HCT116 (cell line): ENCODE results near the gene KIAA0232. TPM values are rescaled to one million over a fixed set of nuclear protein-coding genes. Genes with fewer than 3 reads are reported as not detected.
A peak's percentile ranks its signal among the peaks of the same experiment; 100 is the strongest.

Source experiments
- ATAC-seq: fragments of 200-7000 bp; cut with Tn5 transposase; 2 replicates; pipeline ENCODE4 v1.9.1; 2020; ENCODE audit warnings: mild to moderate bottlenecking, moderate library complexity
- BruUV-seq: library from RNA; stranded (reverse); fragments of 400-500 nt; replicated peaks from 2 replicates; lab custom pipeline; 2021; lab: Mats Ljungman, UMichigan
- CTCF ChIA-PET: fragments of 300-600 bp; sonication (Branson Sonifier 250); formaldehyde crosslinking; loops from one replicate; lab custom pipeline; 2021; ENCODE audit warnings: antibody characterized with exemption; lab: Charles Lee
- POLR2A ChIA-PET: fragments of 300-600, 350-600 bp; sonication (Branson Sonifier 250); formaldehyde crosslinking; loops from one replicate; lab custom pipeline; 2021; ENCODE audit warnings: antibody characterized with exemption; lab: Charles Lee
- RAD21 ChIA-PET, 2 experiments: fragments of 300-600 bp; sonication (Branson Sonifier 250); formaldehyde crosslinking; loops; one replicate each; lab custom pipeline; 2023; ENCODE audit warnings: low total read pairs in 2 of 2; ENCODE audit not compliant: uncharacterized antibody in 2 of 2, unreplicated experiment in 2 of 2, low non-redundant PET in 1 of 2; lab: Charles Lee
- DNase-seq: peaks from one replicate; pipeline ENCODE4 v3.0.0-alpha.2; 2010; ENCODE audit warnings: low read depth, low spot score
- H2AFZ ChIP-seq: fragments of 200-600 bp; shearing (Covaris generic), sonication (generic); 2 replicates; pipeline ENCODE4 v1.6.1; 2017; ENCODE audit warnings: low read depth, mixed run types, mixed read lengths, antibody characterized with exemption, low read length; ENCODE audit not compliant: poor library complexity, severe bottlenecking
- H3K27ac ChIP-seq: 2 replicates; pipeline ENCODE4 v1.5.1; 2012; ENCODE audit warnings: low read depth, low read length
- H3K27me3 ChIP-seq: fragments of 200-600 bp; sonication (generic); 2 replicates; pipeline ENCODE4 v1.6.1; 2016; ENCODE audit warnings: mixed run types, low read length, mixed read lengths; ENCODE audit not compliant: insufficient read depth
- H3K36me3 ChIP-seq, 2 experiments: fragments of 200-500 bp in 1 of 2; fragments of 200-600 bp in 1 of 2; sonication (Bioruptor generic) in 1 of 2; sonication (generic) in 1 of 2; 2 replicates each; pipeline versions ENCODE4 v1.5.1 to v1.6.1; 2014 to 2016; ENCODE audit warnings: low read length in 2 of 2, inconsistent platforms in 1 of 2, mixed read lengths in 1 of 2, mixed run types in 1 of 2; ENCODE audit not compliant: insufficient read depth in 2 of 2, control insufficient read depth in 1 of 2
- H3K4me1 ChIP-seq, 2 experiments: fragments of 200-600 bp in 1 of 2; sonication (generic) in 1 of 2; 2 replicates each; pipeline versions ENCODE4 v1.5.1 to v1.6.1; 2012 to 2017; ENCODE audit warnings: low read length in 2 of 2, inconsistent platforms in 1 of 2, mild to moderate bottlenecking in 1 of 2, mixed read lengths in 1 of 2, mixed run types in 1 of 2, moderate library complexity in 1 of 2; ENCODE audit not compliant: insufficient read depth in 2 of 2, control insufficient read depth in 1 of 2
- H3K4me2 ChIP-seq: fragments of 200-600 bp; sonication (generic); 2 replicates; pipeline ENCODE4 v1.6.1; 2017; ENCODE audit warnings: mixed run types, low read length, mixed read lengths
- H3K4me3 ChIP-seq, 2 experiments: fragments of 200-600 bp in 1 of 2; sonication (generic) in 1 of 2; replicated peaks in 1 of 2; 2 replicates each; pipeline ENCODE4 v1.5.1; 2011 to 2016; ENCODE audit warnings: low read length in 2 of 2, control low read depth in 1 of 2, low read depth in 1 of 2, mild to moderate bottlenecking in 1 of 2, mixed read lengths in 1 of 2, mixed run types in 1 of 2
- H3K79me2 ChIP-seq: fragments of 200-600 bp; sonication (generic); 2 replicates; pipeline ENCODE4 v1.6.1; 2017; ENCODE audit warnings: mild to moderate bottlenecking, mixed run types, low read length, moderate library complexity, mixed read lengths; ENCODE audit not compliant: insufficient read depth
- H3K9ac ChIP-seq: fragments of 200-600 bp; sonication (generic); 2 replicates; pipeline ENCODE4 v1.6.1; 2016; ENCODE audit warnings: low read length, mixed read lengths
- H3K9me2 ChIP-seq: fragments of 200-600 bp; sonication (generic), shearing (Covaris generic); 2 replicates; pipeline ENCODE4 v1.6.1; 2017; ENCODE audit warnings: mixed run types, mild to moderate bottlenecking, moderate library complexity; ENCODE audit not compliant: insufficient read depth
- H3K9me3 ChIP-seq, 2 experiments: fragments of 200-500 bp in 1 of 2; fragments of 200-600 bp in 1 of 2; sonication (Bioruptor generic) in 1 of 2; sonication (generic) in 1 of 2; 2 replicates each; pipeline ENCODE4 v1.6.1; 2014 to 2017; ENCODE audit warnings: low read length in 2 of 2, mixed read lengths in 2 of 2, inconsistent platforms in 1 of 2, low read depth in 1 of 2, mild to moderate bottlenecking in 1 of 2, mixed run types in 1 of 2, moderate library complexity in 1 of 2; ENCODE audit not compliant: control insufficient read depth in 1 of 2, insufficient read depth in 1 of 2
- H4K20me1 ChIP-seq: fragments of 200-600 bp; sonication (generic), shearing (Covaris generic); 2 replicates; pipeline ENCODE4 v1.6.1; 2017; ENCODE audit warnings: mixed run types, mild to moderate bottlenecking, moderate library complexity; ENCODE audit not compliant: insufficient read depth
- EGR1 ChIP-seq: IDR thresholded peaks from 2 replicates; pipeline ENCODE4 v1.6.1; 2012; ENCODE audit warnings: low read depth
- EZH2 ChIP-seq: fragments of 200-600 bp; sonication (generic); IDR thresholded peaks from 2 replicates; pipeline ENCODE4 v1.6.1; 2017; ENCODE audit warnings: antibody characterized with exemption, mixed run types
- EZH2phosphoT487 ChIP-seq: fragments of 200-600 bp; IDR thresholded peaks from 2 replicates; pipeline ENCODE4 v1.6.1; 2018; ENCODE audit warnings: antibody characterized with exemption, borderline replicate concordance
- FOSL1 ChIP-seq: IDR thresholded peaks from 2 replicates; pipeline ENCODE4 v1.6.1; 2012; ENCODE audit warnings: low read depth
- JUND ChIP-seq: IDR thresholded peaks from 2 replicates; pipeline ENCODE4 v1.6.1; 2012
- MAX ChIP-seq: IDR thresholded peaks from 2 replicates; pipeline ENCODE4 v1.6.1; 2012
- POLR2A ChIP-seq: IDR thresholded peaks from 2 replicates; pipeline ENCODE4 v1.7.0; 2011; ENCODE audit warnings: borderline replicate concordance; ENCODE audit not compliant: insufficient read depth, insufficient read length; ENCODE audit errors: extremely low read depth
- POLR2AphosphoS5 ChIP-seq: IDR thresholded peaks from 2 replicates; pipeline ENCODE4 v1.6.1; 2011; ENCODE audit warnings: mild to moderate bottlenecking, low read depth, low read length, moderate library complexity
- SP1 ChIP-seq: IDR thresholded peaks from 2 replicates; pipeline ENCODE4 v1.6.1; 2012; ENCODE audit warnings: low read depth
- ZBTB33 ChIP-seq: IDR thresholded peaks from 2 replicates; pipeline ENCODE4 v1.6.1; 2011; ENCODE audit warnings: mild to moderate bottlenecking, low read length, moderate library complexity; ENCODE audit not compliant: insufficient replicate concordance; ENCODE audit errors: extremely low read depth
- ZFX ChIP-seq: fragments of 450-650 bp; IDR thresholded peaks from 2 replicates; pipeline ENCODE4 v1.6.1; 2017
- ZNF274 ChIP-seq: fragments of 200-500 bp; sonication (Bioruptor generic); IDR thresholded peaks from 2 replicates; pipeline ENCODE4 v1.6.1; 2014; ENCODE audit warnings: mild to moderate bottlenecking, low read depth, low read length, inconsistent platforms
- intact Hi-C: fragments of 100-400 bp; cut with micrococcal nuclease; formaldehyde crosslinking; loops from 2 replicates; pipeline ENCODE4 v1.10.0; 2022
- total RNA-seq: library from RNA; stranded (reverse); gene quantifications from one replicate; pipeline ENCODE4 v1.2.1, GENCODE V29; 2021; ENCODE audit not compliant: unreplicated experiment

KIAA0232 gene
- total RNA-seq, 1 experiment from 2014 or later = 18.1 TPM

- Histone ChIP-seq H3K27ac (no peak overlapping the region), H3K4me1 (no peaks in the 10 kb centered on the region), H3K9me3 (peaks cover 0 to 4% of the 10 kb centered on the region in 2 experiments; a peak in 1 of 4 replicates), H2AFZ (no peak overlapping the region), H3K27me3 (no peaks in the 10 kb centered on the region), H3K79me2 (peaks cover 14% of the 10 kb centered on the region), H4K20me1 (no peaks in the 10 kb centered on the region), H3K4me3 (no peak overlapping the region), H3K9me2 (no peaks in the 10 kb centered on the region), H3K9ac (no peak overlapping the region), H3K4me2 (no peak overlapping the region)
- RAD21 ChIA-PET = no interaction called here
- CTCF ChIA-PET = no interaction called here
- BruUV-seq = no TSS peak
- no peak for DNase-seq
- intact Hi-C loops = no loop called here
- TF ChIP-seq ZFX = no peak
- TF ChIP-seq JUND = no peak
- TF ChIP-seq FOSL1 = no peak
- TF ChIP-seq MAX = no peak
- no peak for TF ChIP-seq POLR2A
- TF ChIP-seq EZH2 = no peak
- TF ChIP-seq EGR1 = no peak
- TF ChIP-seq SP1 = no peak
- TF ChIP-seq EZH2phosphoT487 = no peak
- TF ChIP-seq, all 23 proteins: peak for 0
- POLR2A ChIA-PET = no interaction called here
- no peak for ATAC-seq
- H3K36me3 ChIP-seq = peaks cover 3 to 15% of the 10 kb centered on the region in 2 experiments; a peak in 2 of 4 replicates
Measured at GRCh38 chr4:6825403-6825802, 42.9 kb downstream of the KIAA0232 start.

- H3K27me3 ChIP-seq = no peaks in the 10 kb centered on the region
- ATAC-seq = no peak
- H3K27ac ChIP-seq = no peak overlapping the region
- DNase-seq = no peak
- ChIA-PET CTCF (no interaction called here), POLR2A (no interaction called here), RAD21 (no interaction called here)
- no peak overlapping the region for H3K4me3 ChIP-seq
- no peaks in the 10 kb centered on the region for H3K4me1 ChIP-seq
- peaks cover 8 to 15% of the 10 kb centered on the region in 2 experiments; a peak in 2 of 4 replicates for H3K36me3 ChIP-seq
- H3K9me3 ChIP-seq = no peaks in the 10 kb centered on the region
- H4K20me1 ChIP-seq = no peaks in the 10 kb centered on the region
- H3K9ac ChIP-seq = no peak overlapping the region
- intact Hi-C loops = no loop called here
- BruUV-seq = TSS peak; percentile 10
- H3K79me2 ChIP-seq = peaks cover 5% of the 10 kb centered on the region
- no peaks in the 10 kb centered on the region for H3K9me2 ChIP-seq
- H2AFZ ChIP-seq = no peak overlapping the region
- TF ChIP-seq EZH2 = no peak
- no peak for TF ChIP-seq ZBTB33
- TF ChIP-seq EGR1 = no peak
- TF ChIP-seq POLR2AphosphoS5 = no peak
- no peak for TF ChIP-seq ZNF274
- no peak overlapping the region for H3K4me2 ChIP-seq
Measured at GRCh38 chr4:6826781-6827508, 44.4 kb downstream of the KIAA0232 start.
